Mammary epithelial cell (primary cell): ENCODE data around the gene USH2A.

Experiments
- CTCF ChIP-seq, 2 donors: IDR thresholded peaks in 1 of 2; conservative IDR thresholded peaks in 1 of 2; 2 replicates each; pipeline ENCODE4 v1.5.1; 2011 to 2012; ENCODE audit warnings: inconsistent platforms in 2 of 2, low read length in 2 of 2, mild to moderate bottlenecking in 2 of 2, control low read depth in 1 of 2, low read depth in 1 of 2; ENCODE audit not compliant: insufficient read depth in 1 of 2; ENCODE audit errors: extremely low read depth in 1 of 2
- EZH2 ChIP-seq: IDR thresholded peaks from 2 replicates; pipeline ENCODE4 v1.6.1; 2012; ENCODE audit warnings: low read length, inconsistent platforms, borderline replicate concordance

DNA sequence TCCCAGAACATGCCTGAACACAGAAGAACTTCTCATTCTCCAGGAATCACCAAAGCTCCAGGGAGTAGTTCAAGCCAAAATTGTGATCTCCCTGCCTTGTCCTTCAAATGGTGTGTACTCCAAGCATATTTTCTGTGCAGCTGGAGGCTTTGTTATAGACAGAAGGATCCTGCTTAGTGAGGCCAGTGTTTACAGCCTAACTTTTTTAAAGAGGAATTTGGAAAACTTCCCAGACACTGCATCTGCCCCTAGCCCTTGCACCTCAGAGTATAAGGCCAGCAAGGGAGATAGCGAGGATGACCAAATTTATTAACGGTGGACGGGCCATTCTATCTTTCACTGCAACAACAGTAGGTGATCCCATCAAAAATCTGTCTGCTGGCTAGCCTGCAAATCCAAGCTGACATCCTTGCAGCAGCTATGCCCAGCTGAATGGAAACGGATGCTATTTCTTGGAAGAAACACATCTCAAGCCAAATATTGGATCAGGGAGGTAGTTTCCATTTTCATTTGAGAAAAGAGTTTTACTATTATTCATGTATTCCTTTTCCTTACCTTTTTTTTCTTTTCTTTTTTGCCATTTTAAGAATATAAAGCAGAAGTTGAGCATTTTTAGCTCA lies 249.8 kb downstream of the USH2A start:
- TF ChIP-seq EZH2 = no peak
- no peak for TF ChIP-seq CTCF (conservative IDR thresholded peaks at IDR 0.05 in 1 of 2, IDR thresholded peaks at IDR 0.05 in 1 of 2; ENCODE audit: extremely low read depth in 1 of 2, insufficient read depth in 1 of 2, low read depth in 1 of 2, low read length in 2 of 2)
